GM21515 (cell line): ENCODE results near the gene NPM1.
"Not testable (repeated sequence)": the region's sequence is repeated elsewhere in the genome, so short reads cannot be mapped to it uniquely, and the experiment has no call there.

ENCODE experiments used
- ATAC-seq: cut with Tn5 transposase; IDR thresholded peaks from one replicate; pipeline ENCODE4 v1.9.1; 2021; ENCODE audit not compliant: unreplicated experiment

The NPM1 gene

GRCh38 chr5:171384999-171385398, 2.6 kb upstream of the NPM1 start:
- ATAC-seq = not testable (repeated sequence)

GRCh38 chr5:171386006-171386671, 1.5 kb upstream of the NPM1 start:
- ATAC-seq = no peak

GRCh38 chr5:171386861-171387344, 746 bp upstream of the NPM1 start:
- no peak for ATAC-seq

- peak; percentile 35 for ATAC-seq
Measured at GRCh38 chr5:171387970-171388815, 544 bp downstream of the NPM1 start.

GRCh38 chr5:171388816-171389168, 1.1 kb downstream of the NPM1 start:
- no peak for ATAC-seq

GRCh38 chr5:171390883-171391677, 3.4 kb downstream of the NPM1 start:
- ATAC-seq = no peak

GRCh38 chr5:171391996-171392577, 4.4 kb downstream of the NPM1 start:
- ATAC-seq = no peak

- no peak for ATAC-seq
Measured at GRCh38 chr5:171392585-171393159, 5.0 kb downstream of the NPM1 start.

GRCh38 chr5:171395042-171395441, 7.4 kb downstream of the NPM1 start:
- ATAC-seq = no peak

- not testable (repeated sequence) for ATAC-seq
Measured at GRCh38 chr5:171396583-171396982, 8.9 kb downstream of the NPM1 start.

GRCh38 chr5:171397190-171397589, 9.5 kb downstream of the NPM1 start:
- no peak for ATAC-seq

- no peak for ATAC-seq
Measured at GRCh38 chr5:171397599-171397998, 9.9 kb downstream of the NPM1 start.

GRCh38 chr5:171398660-171399059, 11.0 kb downstream of the NPM1 start:
- ATAC-seq = not testable (repeated sequence)

- ATAC-seq = no peak
Measured at GRCh38 chr5:171400169-171400568, 12.5 kb downstream of the NPM1 start.

GRCh38 chr5:171401167-171401947, 13.7 kb downstream of the NPM1 start:
- no peak for ATAC-seq

GRCh38 chr5:171402751-171403150, 15.1 kb downstream of the NPM1 start:
- not testable (repeated sequence) for ATAC-seq

GRCh38 chr5:171405615-171406014, 18.0 kb downstream of the NPM1 start:
- no peak for ATAC-seq

GRCh38 chr5:171407234-171407633, 19.6 kb downstream of the NPM1 start:
- ATAC-seq = no peak

GRCh38 chr5:171409164-171410136, 21.8 kb downstream of the NPM1 start:
- no peak for ATAC-seq
